Subcutaneous preadipocyte (primary cell): ENCODE results near the gene PGBD1. TPM values are rescaled to one million over a fixed set of nuclear protein-coding genes. Genes with fewer than 3 reads are reported as not detected.

Experiments
- small RNA-seq: library from RNA; depleted of rRNA; stranded (forward); fragments of <200 nt; gene quantifications from one replicate; pipeline ENCODE3, GENCODE V24; 2012
- total RNA-seq: library from RNA; depleted of rRNA; stranded (reverse); fragments of >200 nt; gene quantifications from 2 replicates; pipeline ENCODE4 v1.2.3, GENCODE V29; 2012

The PGBD1 gene
- 4.4 and 5.3 TPM in 2 replicates for total RNA-seq

GRCh38 chr6:28281288-28282064 lies at the start of gene PGBD1:
Gene PGBD1, plus strand, starts transcription at chr6:28281572. Its CDS starts 2,242 bp downstream, at chr6:28283814.

GRCh38 chr6:28252009-28252975 lies 29.1 kb upstream of the PGBD1 start, which contains the start of gene ZKSCAN4:
Gene ZKSCAN4, minus strand, starts transcription at chr6:28252269. Its CDS starts 289 bp downstream, at chr6:28251980.

GRCh38 chr6:28258877-28259777 lies 22.2 kb upstream of the PGBD1 start, which contains the start of gene NKAPL:
Gene NKAPL, plus strand, starts transcription at chr6:28259297. Its CDS starts 75 bp downstream, at chr6:28259372.

GRCh38 chr6:28266962-28267694 lies 14.2 kb upstream of the PGBD1 start, which contains the start of gene ZSCAN26:
Gene ZSCAN26, plus strand, starts transcription at chr6:28267143. Its CDS starts 4,777 bp downstream, at chr6:28271920.

GRCh38 chr6:28335564-28336283 lies 54.4 kb downstream of the PGBD1 start, which contains the start of gene ZSCAN31:
Gene ZSCAN31, minus strand, starts transcription at chr6:28336148. Its CDS starts 6,465 bp downstream, at chr6:28329683.

GRCh38 chr6:28349892-28350737 lies 68.7 kb downstream of the PGBD1 start, which contains the start of gene ZKSCAN3:
Gene ZKSCAN3, plus strand, starts transcription at chr6:28349947. Its CDS starts 9,640 bp downstream, at chr6:28359587.

Small RNAs within 50 kb of the gene (small RNA-seq; reads per million reads assigned to genes)
- not detected for gene AL021997.1
- gene AL021997.2 = not detected

Other genes starting within 250 kb of the PGBD1 start
- 0.37 and 0.39 TPM in 2 replicates for gene ZNF165, start 201.0 kb upstream of the PGBD1 start, total RNA-seq
- gene ZSCAN16, start 157.0 kb upstream of the PGBD1 start, total RNA-seq = 1.1 and 2.2 TPM in 2 replicates
- 12.7 and 12.9 TPM in 2 replicates for gene ZKSCAN8, start 139.7 kb upstream of the PGBD1 start, total RNA-seq
- gene ZSCAN9, start 56.3 kb upstream of the PGBD1 start, total RNA-seq = 5.5 and 7.2 TPM in 2 replicates
- 4.5 and 4.8 TPM in 2 replicates for gene ZKSCAN4, start 29.3 kb upstream of the PGBD1 start, total RNA-seq
- 0.73 and 1.6 TPM in 2 replicates for gene NKAPL, start 22.3 kb upstream of the PGBD1 start, total RNA-seq
- 9.2 and 11.0 TPM in 2 replicates for gene ZSCAN26, start 14.4 kb upstream of the PGBD1 start, total RNA-seq
- gene ZSCAN31, start 54.6 kb downstream of the PGBD1 start, total RNA-seq = 0.98 and 3.7 TPM in 2 replicates
- 2.7 and 3.3 TPM in 2 replicates for gene ZKSCAN3, start 68.4 kb downstream of the PGBD1 start, total RNA-seq
- 4.4 and 5.1 TPM in 2 replicates for gene ZSCAN12, start 118.2 kb downstream of the PGBD1 start, total RNA-seq
- 6.2 and 6.6 TPM in 2 replicates for gene ZSCAN23, start 161.9 kb downstream of the PGBD1 start, total RNA-seq
- gene GPX6, start 234.2 kb downstream of the PGBD1 start, total RNA-seq = not detected in 2 replicates
- gene GPX5, start 244.3 kb downstream of the PGBD1 start, total RNA-seq = not detected in 2 replicates